ENCODE results near the gene PTDSS2. TPM values are rescaled to one million over a fixed set of nuclear protein-coding genes. Genes with fewer than 3 reads are reported as not detected.

Gene PTDSS2
- total and polyA plus RNA-seq, 9 of the 15 experiments (the other 6 are each of a cell fraction or from before 2014, with no cell fraction given) = 0.45 to 53.9 (median 17.2) TPM

GRCh38 chr11:534396-535209 is 84.5 kb downstream of the PTDSS2 start (continued):
- TF ChIP-seq TCF15 (CRISPR knock-in tag; IDR thresholded peaks at IDR 0.05) (no peak), CXXC5 (CRISPR knock-in tag; IDR thresholded peaks at IDR 0.05) (no peak), THAP12 (CRISPR knock-in tag; IDR thresholded peaks at IDR 0.05) (0 out of 2 replicates have a peak, but pooled peaks have one; percentile 10), KAT7 (CRISPR knock-in tag; IDR thresholded peaks at IDR 0.05; ENCODE audit: borderline replicate concordance) (0 out of 2 replicates have a peak, but pooled peaks have one; percentile 18), HDAC6 (IDR thresholded peaks at IDR 0.05; ENCODE audit: low read depth, low read length) (no peak), ZBTB1 (CRISPR knock-in tag; IDR thresholded peaks at IDR 0.05; ENCODE audit: borderline replicate concordance, low read depth) (peak; percentile 63; the same call in 1 of the 2 replicates), TEAD1 (CRISPR knock-in tag; IDR thresholded peaks at IDR 0.05) (no peak), FIP1L1 (IDR thresholded peaks at IDR 0.05; ENCODE audit: low read depth, low read length, poor library complexity, severe bottlenecking) (peak; percentile 37), ZNF324 (CRISPR knock-in tag; IDR thresholded peaks at IDR 0.05) (no peak), ZNF696 (CRISPR knock-in tag; conservative IDR thresholded peaks at IDR 0.05) (no peak), GMEB1 (CRISPR knock-in tag; IDR thresholded peaks at IDR 0.05) (no peak), CAMTA2 (CRISPR knock-in tag; conservative IDR thresholded peaks at IDR 0.05) (0 out of 2 replicates have a peak, but pooled peaks have one; percentile 58), CCNT2 (IDR thresholded peaks at IDR 0.05; ENCODE audit: borderline replicate concordance, extremely low read depth, insufficient read length, low read depth, low read length) (peak; percentile 33), NONO (IDR thresholded peaks at IDR 0.05; ENCODE audit: low read depth in 2 of 2, low read length in 1 of 2) (0 out of 4 replicates have a peak, but pooled peaks of 1 of the 2 experiments have one; percentile 14), ERF (CRISPR knock-in tag; IDR thresholded peaks at IDR 0.05) (no peak), TFAP4 (CRISPR knock-in tag; IDR thresholded peaks at IDR 0.05; ENCODE audit: borderline replicate concordance) (peak; percentile 59; the same call in 1 of the 2 replicates), HMGXB4 (CRISPR knock-in tag; IDR thresholded peaks at IDR 0.05) (0 out of 2 replicates have a peak, but pooled peaks have one; percentile 49)
